CD4-positive, CD25-positive, alpha-beta regulatory T cell (primary cell): ENCODE measurements around the gene MYH2. TPM values are rescaled to one million over a fixed set of nuclear protein-coding genes. Genes with fewer than 3 reads are reported as not detected.

Experiments
- polyA plus RNA-seq, 4 donors: library from polyadenylated mRNA; unstranded; fragments of 300-500 nt; fragmentation: Illumina TruSeq; gene quantifications; one replicate each; pipeline ENCODE4 v1.2.3, GENCODE V29; 2021
- total RNA-seq: library from RNA; stranded (reverse); gene quantifications from one replicate; pipeline ENCODE4 v1.2.3, GENCODE V29; 2022

MYH2 gene
- total and polyA plus RNA-seq, 5 donors from 2014 or later, result not detected

Other genes starting within 250 kb of the MYH2 start
- not detected for gene MYH13, start 176.7 kb downstream of the MYH2 start, total RNA-seq
- not detected for gene MYH13, start 176.7 kb downstream of the MYH2 start, polyA plus RNA-seq
- not detected for gene MYH8, start 127.7 kb downstream of the MYH2 start, total RNA-seq
- not detected for gene MYH8, start 127.7 kb downstream of the MYH2 start, polyA plus RNA-seq
- not detected for gene MYH4, start 80.1 kb downstream of the MYH2 start, total RNA-seq
- gene MYH4, start 80.1 kb downstream of the MYH2 start, polyA plus RNA-seq, result not detected
- not detected for gene MYH1, start 31.1 kb downstream of the MYH2 start, total RNA-seq
- gene MYH1, start 31.1 kb downstream of the MYH2 start, polyA plus RNA-seq, result not detected
- 7.9 TPM for gene MYH3, start 107.7 kb upstream of the MYH2 start, total RNA-seq
- under 1 TPM in 2 of 4 donors, not detected in 2; 0.28 to 0.41 TPM for gene MYH3, start 107.7 kb upstream of the MYH2 start, polyA plus RNA-seq
- 15.0 TPM for gene SCO1, start 147.9 kb upstream of the MYH2 start, total RNA-seq
- gene SCO1, start 147.9 kb upstream of the MYH2 start, polyA plus RNA-seq, result 10 to 100 TPM; 14.7 to 17.5 (median 16.1) TPM
- 25.1 TPM for gene ADPRM, start 147.9 kb upstream of the MYH2 start, total RNA-seq
- 10 to 100 TPM; 41.7 to 58.6 (median 52.4) TPM for gene ADPRM, start 147.9 kb upstream of the MYH2 start, polyA plus RNA-seq
- 0.15 TPM for gene TMEM220, start 180.4 kb upstream of the MYH2 start, total RNA-seq
- 1 to 10 TPM; 1.8 to 3.1 (median 2.2) TPM for gene TMEM220, start 180.4 kb upstream of the MYH2 start, polyA plus RNA-seq